Activated naive CD4-positive, alpha-beta T cell (primary cell): ENCODE measurements around the gene RERG.
"Not testable (repeated sequence)": the region's sequence is repeated elsewhere in the genome, so short reads cannot be mapped to it uniquely, and the experiment has no call there.

ENCODE experiments used
- DNase-seq, 4 experiments: peaks; one replicate each; lab custom pipeline; 2025; lab: John Stamatoyannopoulos, UW

Gene RERG

GRCh38 chr12:15143467-15143866, 77.8 kb downstream of the RERG start:
- no peak for DNase-seq

DNA sequence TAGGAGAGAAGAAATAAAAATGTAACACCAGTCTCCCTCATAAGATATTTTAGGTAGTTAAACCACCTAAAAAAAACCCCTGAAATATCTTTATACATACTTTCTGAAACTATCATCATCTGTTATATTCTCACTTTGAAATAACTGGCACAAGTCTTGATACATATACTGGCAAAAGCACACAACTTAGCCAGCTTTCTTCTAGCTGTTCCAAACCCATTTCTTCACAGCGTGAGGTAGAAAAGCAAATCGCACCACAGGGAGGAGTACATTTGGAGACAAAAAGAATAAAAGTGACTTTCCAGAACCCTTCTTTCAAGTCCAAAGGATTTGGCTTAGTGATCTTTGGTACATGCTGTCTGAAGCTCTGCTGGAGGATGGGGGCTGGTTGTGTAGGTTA, 78.5 kb downstream of the RERG start:
- DNase-seq, result no peak

GRCh38 chr12:15131431-15131830, 89.8 kb downstream of the RERG start:
- DNase-seq, result no peak

DNA sequence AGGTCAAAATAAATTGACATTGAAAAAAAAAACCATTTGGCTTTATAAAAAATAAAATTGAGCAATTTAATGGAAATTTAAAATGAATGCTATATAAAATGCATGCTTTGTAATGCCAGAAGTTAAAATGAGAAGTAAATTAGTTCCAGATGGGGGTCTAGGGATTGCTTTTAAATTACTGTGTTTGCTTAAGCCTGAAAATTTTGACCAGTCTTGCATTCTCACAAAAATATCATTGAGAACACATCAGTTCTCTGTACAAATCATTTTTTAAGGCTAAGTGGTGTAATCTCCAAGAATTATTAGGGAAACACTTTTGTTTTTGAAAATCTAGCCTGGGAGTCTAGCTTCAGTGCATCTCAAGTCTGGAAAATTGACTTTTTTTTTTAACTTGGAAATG, 90.7 kb downstream of the RERG start:
- DNase-seq, result no peak

DNA sequence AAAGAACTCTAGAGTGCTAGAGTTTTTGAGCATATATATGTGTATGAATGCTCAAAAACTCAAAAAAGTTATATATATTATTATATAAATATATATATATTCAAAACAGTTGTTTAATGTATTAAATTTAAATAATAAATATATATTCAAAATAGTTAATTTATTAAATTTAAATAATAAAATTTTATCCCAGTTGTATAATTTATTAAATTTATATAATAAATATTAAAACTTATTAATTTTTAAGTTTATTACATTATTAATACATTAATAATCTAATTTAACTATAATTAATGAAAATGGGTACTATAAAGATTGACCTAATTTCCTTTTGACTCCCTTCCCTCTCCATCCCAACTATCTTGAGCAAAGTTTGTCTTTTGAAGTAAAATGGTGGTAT, 97.8 kb downstream of the RERG start:
- DNase-seq, result no peak

DNA sequence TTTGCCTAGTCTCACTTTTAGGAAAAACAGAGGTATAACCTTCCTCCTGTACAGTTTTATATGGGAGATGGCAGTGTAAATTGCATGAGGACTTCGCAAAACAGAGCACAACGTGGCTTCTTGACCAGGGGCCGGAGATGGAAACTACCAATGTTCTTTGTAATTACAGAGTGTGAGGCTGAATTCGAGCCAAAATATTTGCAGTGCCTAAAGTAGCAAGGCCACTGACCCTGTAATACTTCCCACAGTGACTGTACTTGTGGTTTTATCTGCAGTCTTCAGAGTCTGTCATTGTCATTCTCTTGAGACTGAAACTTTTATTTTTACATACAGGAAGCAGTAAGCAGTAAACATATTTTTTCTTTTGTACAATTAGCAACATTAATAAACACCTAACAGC, 98.9 kb downstream of the RERG start:
- DNase-seq, result no peak

DNA sequence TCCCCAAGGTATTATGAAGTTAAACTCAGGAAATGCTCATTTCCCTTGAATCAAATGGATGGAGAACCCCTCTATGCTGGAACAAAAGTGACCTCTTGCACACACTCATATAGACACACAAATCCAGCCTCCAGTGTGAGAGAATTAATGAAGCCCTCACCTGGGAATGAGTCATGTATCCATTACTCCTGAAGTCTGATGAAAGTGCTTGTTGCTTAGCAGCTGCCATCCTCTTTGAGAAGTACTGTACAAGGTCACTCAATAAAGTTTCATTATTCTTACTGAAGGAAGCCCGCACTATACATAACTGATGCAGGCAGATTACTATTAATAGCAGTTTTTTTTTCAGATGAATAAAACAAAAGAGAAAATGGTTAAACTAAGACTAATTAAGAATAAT, 102.3 kb downstream of the RERG start:
- no peak for DNase-seq

DNA sequence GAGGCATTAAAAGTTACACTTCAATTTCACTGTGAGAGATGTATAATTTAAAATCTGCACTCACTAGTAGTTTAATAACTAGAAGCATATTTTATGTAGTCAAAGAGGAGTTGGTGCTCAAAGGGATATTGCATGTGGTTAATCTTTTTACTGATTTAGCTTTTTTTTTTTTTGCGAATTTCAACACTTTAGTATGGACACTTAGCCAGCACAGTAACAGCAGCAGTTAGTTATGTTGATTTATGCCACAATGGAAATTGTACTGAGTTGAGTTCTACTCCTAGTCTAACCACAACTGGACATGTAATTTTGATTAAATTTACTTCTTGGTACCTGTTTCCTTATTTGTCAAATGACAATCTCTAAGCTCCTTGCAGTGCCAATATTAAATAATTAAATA, 104.2 kb downstream of the RERG start:
- DNase-seq, result no peak

DNA sequence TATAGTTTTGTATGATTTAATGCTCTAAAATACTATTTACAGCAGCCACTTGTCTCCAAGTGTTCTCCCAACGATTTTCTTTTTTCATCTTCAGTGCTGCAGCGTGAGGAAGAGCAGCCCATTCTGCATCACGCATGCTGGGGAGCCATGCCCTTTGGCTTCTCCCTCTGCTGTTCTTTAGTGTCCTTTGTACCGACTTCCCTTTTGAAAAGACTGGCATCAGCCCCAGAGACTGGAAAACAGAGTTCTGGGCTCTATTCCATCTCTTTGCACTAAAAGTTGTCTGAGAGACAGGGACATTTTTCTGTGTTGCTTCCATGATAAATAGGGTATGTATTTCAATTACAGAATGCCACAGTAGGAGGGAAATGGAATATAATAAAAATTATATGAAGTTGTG, 105.1 kb downstream of the RERG start:
- DNase-seq, result no peak

GRCh38 chr12:15115434-15115833, 105.8 kb downstream of the RERG start:
- no peak for DNase-seq

- no peak for DNase-seq
These were observed 106.7 kb downstream of the RERG start for GRCh38 chr12:15114501-15114900.

GRCh38 chr12:15092826-15093225, 128.4 kb downstream of the RERG start:
- no peak for DNase-seq

DNA sequence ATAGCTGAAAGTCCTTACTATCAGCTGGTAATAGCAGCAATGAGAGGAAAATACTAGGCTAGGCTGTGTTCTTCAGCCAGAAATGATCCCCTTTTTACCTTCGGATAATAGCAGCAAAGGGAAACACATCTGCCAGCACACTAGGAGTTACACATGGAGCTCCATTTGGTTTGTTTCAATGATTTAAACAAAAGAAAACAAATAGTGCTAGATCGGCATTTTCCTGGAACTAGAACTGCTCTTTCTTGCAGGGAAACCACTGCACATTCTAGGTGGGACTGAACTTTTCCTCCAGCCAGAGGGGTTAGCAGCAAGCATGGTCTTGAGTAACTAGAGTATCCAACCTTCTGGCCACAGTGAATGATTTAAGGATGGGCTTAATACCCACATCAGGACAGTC, 130.8 kb downstream of the RERG start:
- no peak for DNase-seq

- no peak for DNase-seq
These were observed 133.1 kb downstream of the RERG start for GRCh38 chr12:15088105-15088504.

DNA sequence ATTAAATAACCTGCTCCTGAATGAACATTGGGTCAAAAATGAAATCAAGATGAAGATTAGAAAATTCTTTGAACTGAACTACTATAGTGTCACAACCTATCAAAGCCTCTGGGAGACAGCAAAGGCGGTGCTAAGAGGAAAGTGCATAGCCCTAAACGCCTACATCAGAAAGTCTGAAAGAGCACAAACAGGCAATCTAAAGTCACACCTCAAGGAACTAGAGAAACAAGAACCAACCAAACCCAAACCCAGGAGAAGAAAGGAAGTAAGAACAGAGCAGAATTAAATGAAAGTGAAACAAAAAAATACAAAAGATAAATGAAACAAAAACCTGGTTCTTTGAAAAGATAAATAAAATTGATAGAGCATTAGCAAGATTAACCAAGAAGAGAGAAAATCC, 143.5 kb downstream of the RERG start:
- not testable (repeated sequence) for DNase-seq

GRCh38 chr12:15074351-15074750, 146.9 kb downstream of the RERG start:
- DNase-seq, result no peak

GRCh38 chr12:15059123-15059522, 162.1 kb downstream of the RERG start:
- DNase-seq, result no peak
